K562 (cell line): Measurements from ENCODE around the gene SLC4A2. TPM values are rescaled to one million over a fixed set of nuclear protein-coding genes. Genes with fewer than 3 reads are reported as not detected.

Experiments
- AFF1 ChIP-seq, 2 experiments: fragments of 450-650 bp; IDR thresholded peaks; 2 replicates each; pipeline ENCODE4 v1.6.1; 2018; ENCODE audit warnings: mild to moderate bottlenecking in 2 of 2, low read depth in 1 of 2; ENCODE audit not compliant: partially characterized antibody in 2 of 2
- CBX3 ChIP-seq, 2 experiments: IDR thresholded peaks; 1 replicate in 1 of 2; 2 replicates in 1 of 2; pipeline ENCODE4 v1.6.1; 2012; ENCODE audit warnings: inconsistent platforms in 2 of 2, low read length in 2 of 2, borderline replicate concordance in 1 of 2, control low read depth in 1 of 2
- HDAC8 ChIP-seq: fragments of 450-650 bp; IDR thresholded peaks from 2 replicates; pipeline ENCODE4 v1.6.1; 2016; ENCODE audit warnings: mild to moderate bottlenecking, missing genetic modification characterization, moderate library complexity, missing compliant biosample characterization
- HSF4 ChIP-seq: fragments of 250-450 bp; sonication (Bioruptor Pico); IDR thresholded peaks from 2 replicates; pipeline ENCODE4 v2.1.2; 2022; ENCODE audit warnings: mild to moderate bottlenecking, moderate library complexity, borderline replicate concordance
- MEIS2 ChIP-seq: fragments of 450-650 bp; IDR thresholded peaks from 2 replicates; pipeline ENCODE4 v1.6.1; 2014; ENCODE audit warnings: mild to moderate bottlenecking; ENCODE audit not compliant: partially characterized antibody
- RBM15 ChIP-seq: fragments of 200-400 bp; formaldehyde crosslinking; IDR thresholded peaks from 2 replicates; pipeline ENCODE4 v1.6.1; 2018; ENCODE audit warnings: mild to moderate bottlenecking, low read length, moderate library complexity; ENCODE audit not compliant: insufficient read depth
- TRIM25 ChIP-seq: fragments of 450-650 bp; IDR thresholded peaks from 2 replicates; pipeline ENCODE4 v1.7.0; 2016; ENCODE audit warnings: borderline replicate concordance
- ZNF318 ChIP-seq, 2 experiments: fragments of 450-650 bp; IDR thresholded peaks; 2 replicates each; pipeline ENCODE4 v1.6.1; 2016; ENCODE audit warnings: mild to moderate bottlenecking in 2 of 2, borderline replicate concordance in 1 of 2, low read depth in 1 of 2, moderate library complexity in 1 of 2
- ZNF57 ChIP-seq: fragments of 450-650 bp; formaldehyde crosslinking; IDR thresholded peaks from 2 replicates; pipeline ENCODE4 v1.4.0; 2020; ENCODE audit warnings: mild to moderate bottlenecking, moderate library complexity
- ZNF699 ChIP-seq: fragments of 250-450 bp; sonication (Bioruptor Pico); IDR thresholded peaks from 2 replicates; pipeline ENCODE4 v1.8.0; 2021; ENCODE audit warnings: mild to moderate bottlenecking, moderate library complexity; ENCODE audit not compliant: insufficient replicate concordance
- polyA plus RNA-seq, 8 experiments: library from polyadenylated mRNA; depleted of rRNA in 4 of 8; stranded (reverse) in 5 of 8; unstranded in 3 of 8; fragments of >200 nt; fragmentation: Nextera tagmentation in 2 of 8; fragmentation: Illumina TruSeq in 1 of 8; extraction: Ambion mirVana in 2 of 8; extraction: Trizol in 1 of 8; gene quantifications; 2 replicates each; pipeline versions ENCODE4 v1.2.1 to v1.2.3, GENCODE V29; 2011 to 2014; ENCODE audit warnings: inconsistent platforms in 1 of 8, missing spikeins in 1 of 8
- total RNA-seq, 7 experiments: library from RNA; depleted of rRNA in 6 of 7; stranded (reverse); fragments of >200 nt in 6 of 7; fragmentation: Illumina TruSeq in 2 of 7; extraction: Trizol in 2 of 7; gene quantifications; 2 replicates each; pipeline versions ENCODE4 v1.2.1 to v1.2.3, GENCODE V29; 2011 to 2021; ENCODE audit warnings: low replicate concordance in 1 of 7

The SLC4A2 gene
- total and polyA plus RNA-seq, 9 of the 15 experiments (the other 6 are each of a cell fraction or from before 2014, with no cell fraction given), result 11.4 to 375 (median 130) TPM

GRCh38 chr7:151113344-151114150, 54.2 kb downstream of the SLC4A2 start (continued):
- no peak for TF ChIP-seq ZNF318 (IDR thresholded peaks at IDR 0.05; ENCODE audit: borderline replicate concordance in 1 of 2, low read depth in 1 of 2)
- no peak for TF ChIP-seq RBM15
- TF ChIP-seq ZNF57 (CRISPR knock-in tag), result no peak
- TF ChIP-seq ZNF699 (CRISPR knock-in tag), result no peak
- TF ChIP-seq CBX3 (IDR thresholded peaks at IDR 0.05; ENCODE audit: borderline replicate concordance in 1 of 2, low read length in 2 of 2), result no peak
- TF ChIP-seq TRIM25, result no peak
- no peak for TF ChIP-seq AFF1 (IDR thresholded peaks at IDR 0.05; ENCODE audit: low read depth in 1 of 2, partially characterized antibody in 2 of 2)
- TF ChIP-seq MEIS2, result peak; percentile 31
- no peak for TF ChIP-seq HSF4 (CRISPR knock-in tag)
- TF ChIP-seq HDAC8 (tag), result no peak
